Right lobe of liver (tissue), 4 donors: ENCODE results near the gene SSBP4.

Experiments
- CTCF ChIP-seq, 4 donors: fragments of 200-600 bp in 3 of 4; fragments of 450-650 bp in 1 of 4; IDR thresholded peaks; one replicate each; pipeline versions ENCODE4 v1.5.1 to v1.8.0; 2016 to 2022; ENCODE audit warnings: antibody characterized with exemption in 4 of 4, mild to moderate bottlenecking in 2 of 4
- POLR2A ChIP-seq: fragments of 450-650 bp; IDR thresholded peaks from one replicate; pipeline ENCODE4 v1.6.1; 2017; ENCODE audit warnings: antibody characterized with exemption, mild to moderate bottlenecking
- donor health status: DM: no; HTN: no; CAD: no.
- donor health status: DM: no; HTN: no; CAD: no.
- donor health status: DM: no; HTN: yes; CAD: no.

DNA sequence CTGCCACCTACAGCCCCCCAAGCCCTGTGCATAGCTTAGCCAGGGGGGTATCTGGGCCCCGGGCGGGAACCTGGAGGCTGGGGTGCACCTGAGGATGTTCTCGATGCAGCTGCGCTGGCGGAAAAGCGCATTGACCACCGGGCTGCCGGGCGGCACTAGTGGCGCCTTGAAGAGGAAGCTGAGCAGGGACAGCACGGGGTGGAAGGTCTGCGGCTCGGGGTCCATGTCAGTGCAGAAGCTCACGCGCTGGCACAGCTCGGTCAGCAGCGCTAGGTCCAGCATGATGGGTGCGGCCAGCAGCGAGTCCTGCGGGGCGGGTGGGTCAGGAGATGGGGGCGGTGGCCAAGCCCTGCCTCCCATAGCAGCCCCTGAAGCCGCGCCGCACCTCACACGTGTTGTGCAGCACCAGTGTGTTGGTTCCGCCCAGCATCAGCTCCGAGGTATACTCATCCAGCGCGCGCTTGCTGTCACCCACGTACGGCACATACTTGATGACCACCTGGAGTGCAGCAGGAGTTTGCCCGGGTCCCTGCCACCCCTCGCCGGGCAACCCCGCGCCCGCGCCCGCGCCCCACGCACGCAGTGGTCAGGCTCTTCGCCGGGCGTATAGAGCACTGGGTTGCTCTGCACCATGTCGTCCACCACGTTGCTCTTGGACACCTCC is 16.1 kb downstream of the SSBP4 start:
- TF ChIP-seq POLR2A (no peak), CTCF (IDR thresholded peaks at IDR 0.05) (no peak)
